Prostate gland (tissue), 2 donors: ENCODE results near the gene NPB.

ENCODE experiments used
- CTCF ChIP-seq, 4 experiments: fragments of 200-600 bp in 2 of 4; fragments of 450-650 bp in 2 of 4; sonication (generic) in 2 of 4; IDR thresholded peaks; 1 replicate in 3 of 4; 2 replicates in 1 of 4; pipeline ENCODE4 v1.5.1; 2016 to 2019; ENCODE audit warnings: antibody characterized with exemption in 4 of 4, mild to moderate bottlenecking in 2 of 4, moderate library complexity in 2 of 4
- POLR2A ChIP-seq: fragments of 450-650 bp; IDR thresholded peaks from one replicate; pipeline ENCODE4 v1.6.1; 2016; ENCODE audit warnings: antibody characterized with exemption, mild to moderate bottlenecking
- POLR2AphosphoS5 ChIP-seq: sonication (generic); formaldehyde crosslinking; IDR thresholded peaks from one replicate; pipeline ENCODE4 v1.6.1; 2017; ENCODE audit warnings: antibody characterized with exemption

DNA sequence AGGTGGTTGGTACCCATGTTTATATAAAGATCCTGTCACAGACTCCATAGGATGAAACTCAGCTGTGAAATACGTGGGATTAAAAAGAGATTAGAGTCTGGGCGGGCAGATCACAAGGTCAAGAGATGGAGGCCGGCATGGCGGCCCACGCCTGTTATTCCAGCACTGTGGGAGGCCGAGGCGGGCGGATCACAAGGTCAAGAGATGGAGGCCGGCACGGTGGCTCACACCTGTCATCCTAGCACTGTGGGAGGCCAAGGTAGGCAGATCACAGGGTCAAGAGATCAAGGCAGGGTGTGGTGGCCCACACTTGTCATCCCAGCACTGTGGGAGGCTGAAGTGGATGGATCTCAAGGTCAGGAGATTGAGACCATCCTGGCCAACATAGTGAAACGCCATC is 6.6 kb upstream of the NPB start:
- TF ChIP-seq CTCF (IDR thresholded peaks at IDR 0.05): no peak
- no peak for TF ChIP-seq POLR2A
- TF ChIP-seq POLR2AphosphoS5: no peak
